ENCODE measurements around the gene GALNT7. TPM values are rescaled to one million over a fixed set of nuclear protein-coding genes. Genes with fewer than 3 reads are reported as not detected.
"Not testable (repeated sequence)": the region's sequence is repeated elsewhere in the genome, so short reads cannot be mapped to it uniquely, and the experiment has no call there.

Gene GALNT7
- total RNA-seq, 1 donor from 2014 or later: 71.6 TPM

DNA sequence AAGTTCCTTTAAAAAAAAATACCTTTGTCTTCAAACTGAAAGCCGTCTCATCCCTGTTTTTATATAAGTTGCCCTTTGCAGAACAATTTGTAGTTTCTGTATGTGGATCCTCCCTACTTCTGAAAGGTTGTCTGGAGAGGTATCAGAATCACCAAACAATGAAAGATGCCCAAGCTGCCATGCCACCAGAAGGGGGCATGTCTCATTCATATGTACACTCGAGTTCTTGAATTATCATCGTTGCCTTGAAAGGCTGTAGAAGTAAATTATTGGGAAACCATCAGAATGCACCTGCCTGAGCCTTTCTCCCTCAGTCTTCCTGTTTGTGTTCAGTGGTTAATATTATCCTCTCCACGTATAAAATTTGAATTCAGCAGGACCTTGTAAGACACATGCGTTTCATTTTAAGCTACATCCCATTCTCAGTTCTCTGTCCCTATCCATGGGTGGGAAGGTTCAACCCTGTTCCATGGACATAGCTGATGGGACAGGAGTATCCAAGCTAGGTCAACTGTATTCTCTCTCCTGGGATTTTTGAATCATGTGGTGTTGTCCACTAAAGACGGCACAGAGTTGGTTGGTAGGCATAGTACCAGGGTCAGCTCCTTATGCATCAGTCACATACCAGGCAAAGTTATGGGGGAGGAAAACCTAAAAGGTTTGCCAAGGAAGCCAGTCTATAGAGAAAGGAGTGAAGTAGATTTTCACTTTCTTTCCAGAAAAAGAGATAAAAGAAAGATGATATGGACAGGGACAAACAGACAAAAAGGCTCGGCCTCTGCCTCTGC lies 24.0 kb downstream of the GALNT7 start:
- DNase-seq (ENCODE audit: low read depth): no peak

GRCh38 chr4:173194157-173194556 lies 25.5 kb downstream of the GALNT7 start:
- DNase-seq (ENCODE audit: low read depth): no peak

DNA sequence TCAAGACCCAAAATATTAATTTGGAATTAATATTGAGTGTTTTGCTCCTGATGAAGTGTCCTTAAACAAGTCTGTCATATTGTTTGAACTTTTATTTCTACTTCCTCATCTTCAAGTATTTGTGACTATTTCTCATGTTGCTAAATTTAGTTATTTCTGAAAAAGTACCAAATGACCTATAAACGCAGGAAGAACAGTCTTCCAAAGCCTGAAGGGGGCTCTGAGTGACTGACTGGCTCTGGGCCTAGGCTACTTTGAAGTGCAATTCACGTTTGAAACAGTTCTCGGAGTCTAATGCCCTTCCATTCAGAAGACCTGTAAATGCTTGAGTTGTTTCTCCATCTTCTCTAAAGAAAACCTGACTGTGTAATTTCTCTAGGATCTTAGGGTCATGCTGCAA lies 26.5 kb downstream of the GALNT7 start:
- no peak for DNase-seq (ENCODE audit: low read depth)

DNA sequence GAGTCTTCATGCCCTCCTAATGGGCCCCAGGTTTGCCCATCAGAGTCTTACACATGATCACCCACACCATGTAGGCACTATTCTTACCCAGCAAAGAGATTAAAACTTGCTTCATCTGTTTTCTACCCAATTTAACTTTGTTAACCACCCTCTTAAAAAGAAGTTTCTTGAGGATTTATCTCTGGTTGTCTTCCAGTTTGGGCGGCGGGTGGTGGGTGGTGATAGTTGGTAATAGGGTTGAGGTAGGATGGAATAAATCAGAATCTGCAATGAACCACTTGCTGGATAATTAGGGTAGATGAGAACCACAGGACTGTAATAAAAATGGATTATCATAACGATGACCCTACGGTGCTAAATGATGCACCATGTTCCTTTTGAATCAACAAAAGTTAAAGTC lies 30.9 kb downstream of the GALNT7 start:
- no peak for DNase-seq (ENCODE audit: low read depth)

- no peak for DNase-seq (ENCODE audit: low read depth)
These were observed 31.7 kb downstream of the GALNT7 start for GRCh38 chr4:173200103-173200884.

- DNase-seq (ENCODE audit: low read depth): no peak
These were observed 33.8 kb downstream of the GALNT7 start for GRCh38 chr4:173202395-173202794.

- no peak for DNase-seq (ENCODE audit: low read depth)
These were observed 37.0 kb downstream of the GALNT7 start for GRCh38 chr4:173205656-173206055.

DNA sequence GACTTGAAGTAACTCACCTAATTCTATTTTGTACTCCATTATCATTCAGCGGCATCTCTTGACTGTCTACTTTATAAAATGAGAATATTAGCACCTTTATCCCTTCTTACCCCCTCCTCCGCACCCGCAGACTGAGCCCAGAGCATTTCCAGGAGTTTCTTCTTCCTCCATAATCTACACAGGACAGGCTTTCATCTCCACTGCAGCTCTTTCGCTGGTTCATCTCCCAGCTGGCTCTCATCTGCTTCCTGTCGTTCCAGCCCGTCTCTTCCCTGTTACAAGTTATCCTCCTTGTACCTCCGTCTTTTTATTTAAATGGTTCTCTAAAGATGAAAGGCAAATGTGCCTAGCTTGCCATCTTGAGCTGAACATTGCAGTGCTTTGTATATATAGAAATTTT lies 39.8 kb downstream of the GALNT7 start:
- DNase-seq (ENCODE audit: low read depth): no peak

DNA sequence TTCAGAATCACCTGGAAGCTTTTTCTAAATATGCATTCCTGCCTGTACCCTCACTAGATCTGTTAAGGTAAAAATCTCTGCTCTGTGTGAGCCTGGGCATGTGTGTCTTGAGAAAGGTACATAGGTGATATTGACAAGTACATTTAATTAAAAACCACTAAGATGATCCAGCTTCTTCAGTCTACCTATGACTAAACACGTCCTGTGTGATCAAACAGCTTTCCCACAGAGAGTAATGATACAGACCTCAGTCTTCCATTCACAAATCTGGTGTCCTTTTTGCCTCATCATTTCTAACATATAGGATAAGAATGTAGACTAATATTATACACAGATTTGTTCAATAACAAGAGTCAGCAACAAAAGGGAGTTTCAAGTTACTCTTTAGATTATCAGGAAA lies 42.6 kb downstream of the GALNT7 start:
- no peak for DNase-seq (ENCODE audit: low read depth)

DNA sequence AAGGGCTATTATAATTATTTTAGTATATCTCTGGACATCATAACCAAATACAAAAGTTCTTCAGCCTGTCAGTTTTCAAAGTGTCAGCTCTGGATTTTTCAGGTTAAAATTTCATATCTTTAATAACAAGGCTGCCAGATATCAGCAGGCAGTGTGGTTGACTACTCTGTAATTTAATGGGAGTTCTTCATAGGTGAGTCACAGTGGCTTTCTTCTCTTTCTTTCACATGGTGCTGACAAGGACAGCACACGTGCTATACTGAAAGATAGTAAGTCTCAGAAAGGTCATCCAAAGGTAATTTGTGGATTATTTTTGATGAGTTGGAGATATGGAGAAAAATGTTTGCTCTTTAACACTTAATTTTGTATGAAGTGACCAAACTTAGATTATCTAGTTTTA lies 43.2 kb downstream of the GALNT7 start:
- peak; percentile 68 for DNase-seq (ENCODE audit: low read depth)

DNA sequence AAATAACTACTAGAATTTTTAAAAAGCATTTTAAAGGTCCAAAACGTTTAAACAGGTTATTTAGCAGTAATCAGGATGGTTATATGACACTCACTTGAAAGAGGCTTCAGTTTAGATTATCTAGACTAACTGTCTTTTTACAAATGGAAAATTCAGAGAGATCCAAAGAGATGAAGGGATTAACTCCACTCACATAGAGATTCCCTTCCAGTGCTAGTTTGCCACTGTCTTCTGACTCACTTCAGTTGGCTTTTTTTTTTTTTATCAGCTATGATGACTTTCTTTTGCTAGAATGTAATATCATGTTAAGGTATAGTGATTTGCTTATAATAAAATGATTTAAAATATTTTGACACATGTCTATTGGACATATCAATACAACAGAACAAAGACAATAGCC lies 43.8 kb downstream of the GALNT7 start:
- no peak for DNase-seq (ENCODE audit: low read depth)

- DNase-seq (ENCODE audit: low read depth): no peak
These were observed 44.7 kb downstream of the GALNT7 start for GRCh38 chr4:173213296-173213695.

GRCh38 chr4:173214231-173214630 lies 45.6 kb downstream of the GALNT7 start:
- no peak for DNase-seq (ENCODE audit: low read depth)

DNA sequence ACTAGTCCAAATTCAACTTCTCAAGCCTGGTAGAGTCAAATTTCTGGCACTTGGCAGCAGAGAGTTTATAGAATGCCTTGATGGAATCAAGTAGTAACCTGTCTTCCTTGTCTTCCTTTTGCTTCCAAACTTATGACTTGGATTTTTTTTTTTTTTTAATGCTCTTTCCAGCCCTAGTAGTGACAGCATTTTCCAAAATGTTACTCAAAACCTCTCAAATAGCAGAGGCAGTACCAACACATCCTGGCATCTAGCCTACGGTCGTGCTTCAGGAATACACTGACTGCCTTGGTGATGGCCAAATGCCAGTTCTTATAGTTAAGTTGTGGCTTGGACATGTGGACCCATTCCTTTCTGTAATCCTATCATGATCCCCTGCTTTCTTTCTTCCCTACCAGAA lies 46.0 kb downstream of the GALNT7 start:
- DNase-seq (ENCODE audit: low read depth): peak; percentile 88

- DNase-seq (ENCODE audit: low read depth): no peak
These were observed 48.5 kb downstream of the GALNT7 start for GRCh38 chr4:173217075-173217474.

DNA sequence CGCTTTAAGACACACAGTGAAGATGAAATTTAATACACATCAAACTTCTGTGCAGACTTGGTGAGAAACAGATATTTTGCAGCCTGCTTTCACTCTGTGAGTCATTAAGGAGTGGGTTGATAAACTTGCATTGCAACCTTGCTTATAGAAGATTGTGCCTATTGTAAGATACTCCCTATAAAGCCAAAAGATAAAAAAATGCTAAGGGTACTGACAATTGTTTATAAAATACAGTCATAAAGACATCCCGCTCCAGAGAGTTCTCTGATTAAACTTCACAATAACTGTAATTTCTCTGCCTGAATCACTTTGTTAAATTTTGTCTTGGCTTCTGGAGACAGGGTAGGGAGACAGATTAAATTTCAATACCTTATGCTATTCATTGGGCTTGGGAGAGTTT lies 49.1 kb downstream of the GALNT7 start:
- DNase-seq (ENCODE audit: low read depth): no peak

GRCh38 chr4:173218411-173219125 lies 50.0 kb downstream of the GALNT7 start:
- peak; percentile 49 for DNase-seq (ENCODE audit: low read depth)

- DNase-seq (ENCODE audit: low read depth): not testable (repeated sequence)
These were observed 50.5 kb downstream of the GALNT7 start for GRCh38 chr4:173219126-173219437.

GRCh38 chr4:173223743-173224142 lies 55.1 kb downstream of the GALNT7 start:
- no peak for DNase-seq (ENCODE audit: low read depth)

DNA sequence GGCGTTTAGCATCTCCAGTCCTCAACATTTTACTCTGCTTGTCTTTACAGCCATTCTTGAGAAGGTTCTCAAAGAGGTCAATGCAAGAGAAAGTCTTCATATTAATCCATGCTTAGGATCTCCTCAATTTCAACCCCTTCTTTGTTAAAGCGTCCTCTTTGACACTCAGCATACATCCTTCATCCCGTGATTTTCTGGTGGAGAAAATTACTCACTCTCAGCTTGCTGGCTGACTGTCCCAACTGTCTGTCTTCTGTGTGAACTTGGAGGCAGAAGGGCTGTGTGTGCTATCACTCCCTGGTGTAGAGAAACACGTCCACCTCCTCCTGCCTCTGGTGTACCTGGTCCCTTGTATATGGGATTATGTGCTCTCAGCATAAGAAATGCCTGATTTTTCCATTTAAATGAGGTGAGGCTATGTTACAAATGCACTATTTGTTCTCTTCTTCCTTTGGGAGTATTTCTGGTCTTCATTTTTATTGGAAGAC lies 57.8 kb downstream of the GALNT7 start:
- DNase-seq (ENCODE audit: low read depth): no peak

DNA sequence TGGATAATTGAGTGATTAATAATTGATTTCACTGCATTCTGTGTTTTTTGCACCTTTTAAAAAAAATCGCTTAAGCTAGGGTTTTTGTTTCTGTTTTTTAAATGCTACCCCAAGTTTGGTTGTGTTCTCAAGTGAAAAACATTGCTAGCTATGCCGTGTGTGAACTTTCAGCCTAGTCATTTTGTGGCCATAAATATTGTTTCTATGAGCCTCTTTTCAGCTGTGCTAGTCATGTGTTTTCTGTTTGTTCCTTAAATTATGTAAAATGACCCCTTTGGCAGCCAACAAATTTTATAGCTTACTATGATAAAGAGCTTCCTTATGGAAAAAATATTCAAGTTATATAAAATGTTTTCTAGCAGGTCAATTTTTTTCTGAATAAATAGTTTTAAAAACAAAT lies 59.1 kb downstream of the GALNT7 start:
- DNase-seq (ENCODE audit: low read depth): no peak

- DNase-seq (ENCODE audit: low read depth): no peak
These were observed 61.5 kb downstream of the GALNT7 start for GRCh38 chr4:173230062-173230461.
